Ascending aorta (tissue), 2 donors: ENCODE data around the gene FARS2. TPM values are rescaled to one million over a fixed set of nuclear protein-coding genes. Genes with fewer than 3 reads are reported as not detected.

Experiments used
- DNase-seq, 2 donors: peaks; one replicate each; pipeline ENCODE4 v3.0.0-alpha.2; 2019; ENCODE audit warnings: low spot score in 2 of 2
- H3K27ac ChIP-seq, 2 donors: fragments of 200-600 bp; sonication (generic); one replicate each; pipeline ENCODE4 v1.5.1; 2016 to 2017; ENCODE audit warnings: mild to moderate bottlenecking in 1 of 2
- H3K27me3 ChIP-seq: fragments of 200-600 bp; sonication (generic); one replicate; pipeline ENCODE4 v1.5.1; 2017
- H3K36me3 ChIP-seq, 2 donors: fragments of 200-600 bp; sonication (generic); one replicate each; pipeline ENCODE4 v1.5.1; 2016
- H3K4me1 ChIP-seq, 2 donors: fragments of 200-600 bp; sonication (generic); one replicate each; pipeline ENCODE4 v1.5.1; 2016 to 2017; ENCODE audit warnings: mild to moderate bottlenecking in 1 of 2
- H3K4me3 ChIP-seq, 2 donors: fragments of 200-600 bp; sonication (generic); one replicate each; pipeline ENCODE4 v1.5.1; 2016 to 2017; ENCODE audit warnings: mild to moderate bottlenecking in 1 of 2
- H3K9me3 ChIP-seq, 2 donors: fragments of 200-600 bp; sonication (generic); one replicate each; pipeline ENCODE4 v1.5.1; 2016
- CTCF ChIP-seq, 3 experiments: fragments of 200-600 bp in 2 of 3; fragments of 450-650 bp in 1 of 3; sonication (generic) in 2 of 3; IDR thresholded peaks; one replicate each; pipeline ENCODE4 v1.5.1; 2016 to 2019; ENCODE audit warnings: antibody characterized with exemption in 3 of 3, mild to moderate bottlenecking in 1 of 3, moderate library complexity in 1 of 3
- intact Hi-C: fragments of 100-400 bp; cut with DNase I; formaldehyde crosslinking; loops from one replicate; pipeline ENCODE4 v1.15.1; 2023
- total RNA-seq: library from RNA; depleted of rRNA; stranded (reverse); fragments of >200 nt; gene quantifications from one replicate; pipeline ENCODE4 v1.1.0, GENCODE V29; 2016

Gene FARS2
- total RNA-seq, 1 donor from 2014 or later = 17.6 TPM

GRCh38 chr6:5580736-5581581 is 319.6 kb downstream of the FARS2 start:
- no peaks in the 10 kb centered on the region for H3K36me3 ChIP-seq
- no peaks in the 10 kb centered on the region for H3K4me1 ChIP-seq
- TF ChIP-seq CTCF (IDR thresholded peaks at IDR 0.05) = no peak
- intact Hi-C loops = no loop called here
- H3K27ac ChIP-seq = no peak overlapping the region
- H3K9me3 ChIP-seq = peaks cover 0 to 3% of the 10 kb centered on the region in 2 donors
- H3K27me3 ChIP-seq = no peaks in the 10 kb centered on the region
- DNase-seq = no peak
- H3K4me3 ChIP-seq = no peak overlapping the region

- Histone ChIP-seq H3K27ac (no peak overlapping the region), H3K4me3 (no peak overlapping the region), H3K9me3 (peaks cover 0 to 4% of the 10 kb centered on the region in 2 donors), H3K36me3 (no peaks in the 10 kb centered on the region), H3K4me1 (no peaks in the 10 kb centered on the region), H3K27me3 (no peaks in the 10 kb centered on the region)
- intact Hi-C loops = no loop called here
- TF ChIP-seq CTCF (IDR thresholded peaks at IDR 0.05) = no peak
- no peak for DNase-seq
Observed at GRCh38 chr6:5582762-5583161, 321.4 kb downstream of the FARS2 start.

GRCh38 chr6:5583528-5583927 is 322.2 kb downstream of the FARS2 start:
- Histone ChIP-seq H3K36me3 (no peaks in the 10 kb centered on the region), H3K27ac (no peak overlapping the region), H3K27me3 (no peaks in the 10 kb centered on the region), H3K9me3 (peaks cover 0 to 4% of the 10 kb centered on the region in 2 donors), H3K4me3 (no peak overlapping the region), H3K4me1 (no peaks in the 10 kb centered on the region)
- intact Hi-C loops = no loop called here
- TF ChIP-seq CTCF (IDR thresholded peaks at IDR 0.05) = no peak
- no peak for DNase-seq

- Histone ChIP-seq H3K27ac (no peak overlapping the region), H3K27me3 (no peaks in the 10 kb centered on the region), H3K4me1 (no peaks in the 10 kb centered on the region), H3K36me3 (no peaks in the 10 kb centered on the region), H3K4me3 (no peak overlapping the region), H3K9me3 (peaks cover 0 to 4% of the 10 kb centered on the region in 2 donors)
- intact Hi-C loops = no loop called here
- DNase-seq = no peak
- TF ChIP-seq CTCF (IDR thresholded peaks at IDR 0.05) = no peak
Observed at GRCh38 chr6:5584078-5584482, 322.8 kb downstream of the FARS2 start.

GRCh38 chr6:5587648-5588047 is 326.3 kb downstream of the FARS2 start:
- TF ChIP-seq CTCF (IDR thresholded peaks at IDR 0.05) = no peak
- Histone ChIP-seq H3K4me1 (no peaks in the 10 kb centered on the region), H3K9me3 (peaks cover 0 to 4% of the 10 kb centered on the region in 2 donors), H3K27ac (no peak overlapping the region), H3K4me3 (no peak overlapping the region), H3K27me3 (no peaks in the 10 kb centered on the region), H3K36me3 (no peaks in the 10 kb centered on the region)
- DNase-seq = no peak
- intact Hi-C loops = no loop called here
